Measurements from ENCODE around the gene LGALS7. TPM values are rescaled to one million over a fixed set of nuclear protein-coding genes. Genes with fewer than 3 reads are reported as not detected.
"Not testable (repeated sequence)": the region's sequence is repeated elsewhere in the genome, so short reads cannot be mapped to it uniquely, and the experiment has no call there.

Gene LGALS7
- total RNA-seq: not detected

GRCh38 chr19:38773469-38774177 is at the start of gene LGALS7:
Gene LGALS7 (minus strand): TSS chr19:38773517. CDS start chr19:38773492, 25 bp downstream.
- H3K4me3 Mint-ChIP-seq: no peak within 1 kb of the TSS
- H3K4me1 Mint-ChIP-seq (ENCODE audit: low read depth): peaks cover 6% of the 10 kb centered on the region
- CTCF ChIA-PET: no interaction called here
- H3K9me3 Mint-ChIP-seq: no peaks in the 10 kb centered on the region
- no peak within 1 kb of the TSS for H3K27ac Mint-ChIP-seq
- no peaks in the 10 kb centered on the region for H3K27me3 Mint-ChIP-seq (ENCODE audit: low read depth)
- H3K36me3 Mint-ChIP-seq (ENCODE audit: low read depth): no peaks in the 10 kb centered on the region
- intact Hi-C loops (cut with micrococcal nuclease): no loop called here
- no peak for DNase-seq

GRCh38 chr19:38821230-38821825 is 48.0 kb upstream of the LGALS7 start:
- H3K36me3 Mint-ChIP-seq (ENCODE audit: low read depth): peaks cover 13% of the 10 kb centered on the region
- H3K27me3 Mint-ChIP-seq (ENCODE audit: low read depth); H3K9me3 Mint-ChIP-seq; H3K4me3 Mint-ChIP-seq; DNase-seq; intact Hi-C loops (cut with micrococcal nuclease); H3K27ac Mint-ChIP-seq; H3K4me1 Mint-ChIP-seq (ENCODE audit: low read depth); CTCF ChIA-PET: not testable (repeated sequence)

GRCh38 chr19:38819231-38819920 is 46.1 kb upstream of the LGALS7 start:
- Mint-ChIP-seq H3K9me3 (no peaks in the 10 kb centered on the region), H3K4me3 (no peak overlapping the region), H3K36me3 (ENCODE audit: low read depth) (peaks cover 12% of the 10 kb centered on the region), H3K27me3 (ENCODE audit: low read depth) (no peaks in the 10 kb centered on the region), H3K27ac (no peak overlapping the region), H3K4me1 (ENCODE audit: low read depth) (peaks cover 2% of the 10 kb centered on the region)
- CTCF ChIA-PET: no interaction called here
- DNase-seq: no peak
- intact Hi-C loops (cut with micrococcal nuclease): no loop called here

GRCh38 chr19:38817081-38817480 is 43.8 kb upstream of the LGALS7 start:
- H3K36me3 Mint-ChIP-seq (ENCODE audit: low read depth): peaks cover 1% of the 10 kb centered on the region
- intact Hi-C loops (cut with micrococcal nuclease): no loop called here
- CTCF ChIA-PET: no interaction called here
- H3K27ac Mint-ChIP-seq: no peak overlapping the region
- no peaks in the 10 kb centered on the region for H3K9me3 Mint-ChIP-seq
- no peaks in the 10 kb centered on the region for H3K27me3 Mint-ChIP-seq (ENCODE audit: low read depth)
- DNase-seq: no peak
- peaks cover 2% of the 10 kb centered on the region for H3K4me1 Mint-ChIP-seq (ENCODE audit: low read depth)
- no peak overlapping the region for H3K4me3 Mint-ChIP-seq

GRCh38 chr19:38816131-38816750 is 42.9 kb upstream of the LGALS7 start:
- DNase-seq: no peak
- Mint-ChIP-seq H3K4me1 (ENCODE audit: low read depth) (peaks cover 2% of the 10 kb centered on the region), H3K27me3 (ENCODE audit: low read depth) (no peaks in the 10 kb centered on the region), H3K4me3 (no peak overlapping the region), H3K27ac (no peak overlapping the region), H3K36me3 (ENCODE audit: low read depth) (peaks cover 1% of the 10 kb centered on the region), H3K9me3 (no peaks in the 10 kb centered on the region)
- intact Hi-C loops (cut with micrococcal nuclease): no loop called here
- CTCF ChIA-PET: no interaction called here

GRCh38 chr19:38815059-38816001 is 42.0 kb upstream of the LGALS7 start:
- Mint-ChIP-seq H3K27ac (no peak overlapping the region), H3K9me3 (no peaks in the 10 kb centered on the region), H3K4me1 (ENCODE audit: low read depth) (no peaks in the 10 kb centered on the region), H3K27me3 (ENCODE audit: low read depth) (no peaks in the 10 kb centered on the region), H3K4me3 (no peak overlapping the region), H3K36me3 (ENCODE audit: low read depth) (no peaks in the 10 kb centered on the region)
- CTCF ChIA-PET: no interaction called here
- no peak for DNase-seq
- intact Hi-C loops (cut with micrococcal nuclease): no loop called here

- H3K27ac Mint-ChIP-seq; H3K36me3 Mint-ChIP-seq (ENCODE audit: low read depth); intact Hi-C loops (cut with micrococcal nuclease); H3K4me3 Mint-ChIP-seq; H3K4me1 Mint-ChIP-seq (ENCODE audit: low read depth); H3K9me3 Mint-ChIP-seq; H3K27me3 Mint-ChIP-seq (ENCODE audit: low read depth); DNase-seq: not testable (repeated sequence)
- CTCF ChIA-PET: interaction anchor here (0.5 kb wide), 1 partner anchor 540 kb away, joined by 5 read pairs; no protein-coding TSS in a partner anchor
Observed at GRCh38 chr19:38813932-38814331, 40.6 kb upstream of the LGALS7 start.

- Mint-ChIP-seq H3K4me1 (ENCODE audit: low read depth) (no peaks in the 10 kb centered on the region), H3K27ac (no peak overlapping the region), H3K4me3 (no peak overlapping the region), H3K36me3 (ENCODE audit: low read depth) (no peaks in the 10 kb centered on the region), H3K27me3 (ENCODE audit: low read depth) (no peaks in the 10 kb centered on the region), H3K9me3 (no peaks in the 10 kb centered on the region)
- intact Hi-C loops (cut with micrococcal nuclease): no loop called here
- CTCF ChIA-PET: no interaction called here
- DNase-seq: no peak
Observed at GRCh38 chr19:38813323-38813722, 40.0 kb upstream of the LGALS7 start.

GRCh38 chr19:38812841-38813320 is 39.6 kb upstream of the LGALS7 start, which contains the start of gene LGALS4:
Gene LGALS4 (minus strand): TSS chr19:38812945. CDS start chr19:38812886, 59 bp downstream.
- Mint-ChIP-seq H3K4me1 (ENCODE audit: low read depth) (no peaks in the 10 kb centered on the region), H3K36me3 (ENCODE audit: low read depth) (no peaks in the 10 kb centered on the region), H3K27me3 (ENCODE audit: low read depth) (no peaks in the 10 kb centered on the region), H3K27ac (no peak within 1 kb of the TSS), H3K4me3 (no peak within 1 kb of the TSS), H3K9me3 (no peaks in the 10 kb centered on the region)
- CTCF ChIA-PET: no interaction called here
- intact Hi-C loops (cut with micrococcal nuclease): no loop called here
- DNase-seq: no peak

- no peaks in the 10 kb centered on the region for H3K4me1 Mint-ChIP-seq (ENCODE audit: low read depth)
- H3K9me3 Mint-ChIP-seq: no peaks in the 10 kb centered on the region
- DNase-seq: no peak
- no peaks in the 10 kb centered on the region for H3K27me3 Mint-ChIP-seq (ENCODE audit: low read depth)
- CTCF ChIA-PET: interaction anchor here (0.5 kb wide), 1 partner anchor 148 kb away, joined by 4 read pairs; no protein-coding TSS in a partner anchor
- intact Hi-C loops (cut with micrococcal nuclease): no loop called here
- no peaks in the 10 kb centered on the region for H3K36me3 Mint-ChIP-seq (ENCODE audit: low read depth)
- no peak overlapping the region for H3K4me3 Mint-ChIP-seq
- no peak overlapping the region for H3K27ac Mint-ChIP-seq
Observed at GRCh38 chr19:38812009-38812840, 38.9 kb upstream of the LGALS7 start.

GRCh38 chr19:38809592-38810252 is 36.4 kb upstream of the LGALS7 start:
- Mint-ChIP-seq H3K27ac (no peak overlapping the region), H3K36me3 (ENCODE audit: low read depth) (no peaks in the 10 kb centered on the region), H3K27me3 (ENCODE audit: low read depth) (no peaks in the 10 kb centered on the region), H3K4me3 (no peak overlapping the region), H3K9me3 (no peaks in the 10 kb centered on the region), H3K4me1 (ENCODE audit: low read depth) (peaks cover 6% of the 10 kb centered on the region)
- no peak for DNase-seq
- CTCF ChIA-PET: no interaction called here
- intact Hi-C loops (cut with micrococcal nuclease): no loop called here

Data from activated naive CD4-positive, alpha-beta T cell treated with anti-CD3 and anti-CD28 coated beads for 36 hours (primary cell).